SK-N-SH treated with all-trans-retinoic acid at 6 μM for 48 hours (cell line): ENCODE measurements around the gene RHBDL1.
A peak's percentile ranks its signal among the peaks of the same experiment; 100 is the strongest.

ENCODE experiments used
- ATAC-seq: fragments of 200-7000 bp; cut with Tn5 transposase; 3 replicates; pipeline ENCODE4 v1.9.1; 2020; ENCODE audit warnings: mild to moderate bottlenecking, moderate library complexity
- ARNTL ChIP-seq: fragments of 450-650 bp; formaldehyde crosslinking; IDR thresholded peaks from 2 replicates; pipeline ENCODE4 v1.5.0; 2020; ENCODE audit warnings: low read depth, mild to moderate bottlenecking, moderate library complexity, borderline replicate concordance
- BACH2 ChIP-seq: fragments of 250-450 bp; sonication (Bioruptor Pico); IDR thresholded peaks from 2 replicates; pipeline ENCODE4 v1.9.0; 2021; ENCODE audit warnings: mild to moderate bottlenecking, borderline replicate concordance
- CREB5 ChIP-seq: fragments of 250-450 bp; sonication (Bioruptor Pico); IDR thresholded peaks from 2 replicates; pipeline ENCODE4 v1.5.1; 2020; ENCODE audit warnings: low read depth, mild to moderate bottlenecking, moderate library complexity
- CSDC2 ChIP-seq: fragments of 250-450 bp; sonication (Bioruptor Pico); IDR thresholded peaks from 2 replicates; pipeline ENCODE4 v1.5.0; 2020; ENCODE audit warnings: mild to moderate bottlenecking, moderate library complexity
- CSRNP3 ChIP-seq: fragments of 250-450 bp; sonication (Bioruptor Pico); IDR thresholded peaks from 2 replicates; pipeline ENCODE4 v1.5.1; 2021; ENCODE audit warnings: mild to moderate bottlenecking, moderate library complexity
- GLIS3 ChIP-seq: fragments of 250-450 bp; sonication (Bioruptor Pico); IDR thresholded peaks from 2 replicates; pipeline ENCODE4 v1.5.0; 2020; ENCODE audit warnings: mild to moderate bottlenecking, moderate library complexity
- ISL1 ChIP-seq: fragments of 250-450 bp; sonication (Bioruptor Pico); IDR thresholded peaks from 2 replicates; pipeline ENCODE4 v2.1.2; 2022; ENCODE audit warnings: mild to moderate bottlenecking, moderate library complexity
- OSR1 ChIP-seq: fragments of 250-450 bp; sonication (Bioruptor Pico); IDR thresholded peaks from 2 replicates; pipeline ENCODE4 v1.8.0; 2022; ENCODE audit warnings: moderate library complexity, mild to moderate bottlenecking, inconsistent platforms
- PATZ1 ChIP-seq: fragments of 250-450 bp; sonication (Bioruptor Pico); IDR thresholded peaks from 2 replicates; pipeline ENCODE4 v1.8.0; 2020; ENCODE audit warnings: mild to moderate bottlenecking, moderate library complexity, borderline replicate concordance
- POU6F1 ChIP-seq: fragments of 250-450 bp; sonication (Bioruptor Pico); IDR thresholded peaks from 2 replicates; pipeline ENCODE4 v1.8.0; 2021; ENCODE audit warnings: low read depth, mild to moderate bottlenecking, moderate library complexity, borderline replicate concordance
- PPARA ChIP-seq: fragments of 250-450 bp; sonication (Bioruptor Pico); IDR thresholded peaks from 2 replicates; pipeline ENCODE4 v1.5.0; 2020; ENCODE audit warnings: mild to moderate bottlenecking, borderline replicate concordance
- RARB ChIP-seq: fragments of 250-450 bp; sonication (Bioruptor Pico); IDR thresholded peaks from 2 replicates; pipeline ENCODE4 v1.8.0; 2021; ENCODE audit warnings: mild to moderate bottlenecking, moderate library complexity
- SNAI2 ChIP-seq: fragments of 250-450 bp; sonication (Bioruptor Pico); IDR thresholded peaks from 2 replicates; pipeline ENCODE4 v1.5.0; 2020; ENCODE audit warnings: mild to moderate bottlenecking, moderate library complexity
- TCF4 ChIP-seq: fragments of 250-450 bp; sonication (Bioruptor Pico); IDR thresholded peaks from 2 replicates; pipeline ENCODE4 v1.8.0; 2021; ENCODE audit warnings: mild to moderate bottlenecking, moderate library complexity, borderline replicate concordance
- TOX ChIP-seq: fragments of 250-450 bp; sonication (Bioruptor Pico); IDR thresholded peaks from 2 replicates; pipeline ENCODE4 v1.8.0; 2021; ENCODE audit warnings: mild to moderate bottlenecking, moderate library complexity, borderline replicate concordance
- TSHZ2 ChIP-seq: fragments of 250-450 bp; sonication (Bioruptor Pico); IDR thresholded peaks from 2 replicates; pipeline ENCODE4 v1.5.0; 2020; ENCODE audit warnings: mild to moderate bottlenecking, moderate library complexity
- ZC3H10 ChIP-seq: fragments of 250-450 bp; sonication (Bioruptor Pico); IDR thresholded peaks from 2 replicates; pipeline ENCODE4 v1.5.1; 2021; ENCODE audit warnings: mild to moderate bottlenecking, moderate library complexity
- ZFP3 ChIP-seq: fragments of 250-450 bp; sonication (Bioruptor Pico); IDR thresholded peaks from 2 replicates; pipeline ENCODE4 v1.5.0; 2020; ENCODE audit warnings: mild to moderate bottlenecking, moderate library complexity
- ZNF565 ChIP-seq: fragments of 450-650 bp; formaldehyde crosslinking; conservative IDR thresholded peaks from 2 replicates; pipeline ENCODE4 v1.5.0; 2020; ENCODE audit warnings: low read depth, mild to moderate bottlenecking, moderate library complexity
- ZNF70 ChIP-seq: fragments of 450-650 bp; formaldehyde crosslinking; IDR thresholded peaks from 2 replicates; pipeline ENCODE4 v1.5.0; 2020; ENCODE audit warnings: mild to moderate bottlenecking, moderate library complexity
- ZNF8 ChIP-seq: fragments of 450-650 bp; formaldehyde crosslinking; IDR thresholded peaks from 2 replicates; pipeline ENCODE4 v1.5.0; 2020; ENCODE audit warnings: mild to moderate bottlenecking, moderate library complexity

RHBDL1 gene

GRCh38 chr16:667113-667779 is 8.2 kb upstream of the RHBDL1 start:
- TF ChIP-seq TCF4 (no peak), ZFP3 (CRISPR knock-in tag) (no peak), PATZ1 (CRISPR knock-in tag) (no peak), OSR1 (no peak), CSDC2 (no peak), POU6F1 (CRISPR knock-in tag) (no peak), CSRNP3 (CRISPR knock-in tag) (no peak), ZNF8 (CRISPR knock-in tag) (no peak), ZNF70 (CRISPR knock-in tag) (no peak), SNAI2 (CRISPR knock-in tag) (no peak)
- no peak for ATAC-seq

GRCh38 chr16:667780-668518 is 7.5 kb upstream of the RHBDL1 start, which contains the start of gene RHOT2:
RHOT2 (plus strand) TSS chr16:668132; CDS start chr16:668200, 68 bp downstream.
- peak; percentile 96 for ATAC-seq
- TF ChIP-seq ZC3H10 (CRISPR knock-in tag) = 0 out of 2 replicates have a peak, but pooled peaks have one; percentile 12
- TF ChIP-seq POU6F1 (CRISPR knock-in tag) = no peak
- TF ChIP-seq ZNF565 (CRISPR knock-in tag) = no peak
- no peak for TF ChIP-seq GLIS3 (CRISPR knock-in tag)
- no peak for TF ChIP-seq TSHZ2 (CRISPR knock-in tag)
- no peak for TF ChIP-seq OSR1
- no peak for TF ChIP-seq ZNF8 (CRISPR knock-in tag)
- no peak for TF ChIP-seq BACH2
- no peak for TF ChIP-seq TOX (CRISPR knock-in tag)

- ATAC-seq = peak; percentile 7
- TF ChIP-seq CREB5 (CRISPR knock-in tag) = no peak
- TF ChIP-seq TOX (CRISPR knock-in tag) = no peak
- TF ChIP-seq ISL1 (CRISPR knock-in tag) = no peak
- TF ChIP-seq GLIS3 (CRISPR knock-in tag) = no peak
- no peak for TF ChIP-seq ZNF565 (CRISPR knock-in tag)
- no peak for TF ChIP-seq OSR1
- TF ChIP-seq ARNTL (CRISPR knock-in tag) = no peak
- TF ChIP-seq PPARA (CRISPR knock-in tag) = no peak
- no peak for TF ChIP-seq BACH2
- TF ChIP-seq RARB (CRISPR knock-in tag) = no peak
- TF ChIP-seq PATZ1 (CRISPR knock-in tag) = no peak
Measured at GRCh38 chr16:668519-669171, 6.8 kb upstream of the RHBDL1 start.
